ENCODE data around the gene AK6.

- TF ChIP-seq CTCF (conservative IDR thresholded peaks at IDR 0.05; ENCODE audit: low read depth, low read length) = no peak
- no peak for TF ChIP-seq EZH2 (IDR thresholded peaks at IDR 0.05; ENCODE audit: borderline replicate concordance, low read depth, low read length, poor library complexity, severe bottlenecking)
Measured at GRCh38 chr5:69415584-69415958, 46.3 kb upstream of the AK6 start.

Measured in A673 (cell line).